BE2C (cell line): ENCODE measurements around the gene SLIT1.

Experiments
- DNase-seq: peaks from one replicate; pipeline ENCODE4 v3.0.0-alpha.2; 2020
- H3K27me3 ChIP-seq: fragments of 250-450 bp; sonication (Bioruptor Pico); 2 replicates; pipeline ENCODE4 v1.5.1; 2020; ENCODE audit warnings: mild to moderate bottlenecking
- H3K36me3 ChIP-seq: fragments of 250-450 bp; sonication (Bioruptor Pico); 2 replicates; pipeline ENCODE4 v1.5.1; 2020; ENCODE audit warnings: mild to moderate bottlenecking
- H3K4me1 ChIP-seq: fragments of 250-450 bp; sonication (Bioruptor Pico); 2 replicates; pipeline ENCODE4 v1.5.1; 2020
- H3K4me3 ChIP-seq: 2 replicates; pipeline ENCODE4 v1.5.1; 2011; ENCODE audit warnings: low read depth, low read length
- H3K9me3 ChIP-seq: fragments of 250-450 bp; sonication (Bioruptor Pico); 2 replicates; pipeline ENCODE4 v1.5.1; 2020
- CTCF ChIP-seq: IDR thresholded peaks from 2 replicates; pipeline ENCODE4 v1.5.1; 2012; ENCODE audit warnings: mild to moderate bottlenecking, low read depth, low read length

The SLIT1 gene

GRCh38 chr10:97217299-97217698 is 31.5 kb upstream of the SLIT1 start:
- Histone ChIP-seq H3K36me3 (no peaks in the 10 kb centered on the region), H3K4me1 (no peaks in the 10 kb centered on the region; the same call in 1 of the 2 replicates), H3K27me3 (no peaks in the 10 kb centered on the region), H3K4me3 (no peak overlapping the region), H3K9me3 (no peaks in the 10 kb centered on the region)
- no peak for DNase-seq
- TF ChIP-seq CTCF = no peak

GRCh38 chr10:97215619-97216260 is 30.0 kb upstream of the SLIT1 start:
- Histone ChIP-seq H3K9me3 (no peaks in the 10 kb centered on the region), H3K4me1 (no peaks in the 10 kb centered on the region), H3K4me3 (no peak overlapping the region), H3K36me3 (no peaks in the 10 kb centered on the region), H3K27me3 (no peaks in the 10 kb centered on the region)
- no peak for TF ChIP-seq CTCF
- no peak for DNase-seq

- no peaks in the 10 kb centered on the region for H3K36me3 ChIP-seq
- no peak for TF ChIP-seq CTCF
Observed at GRCh38 chr10:97213431-97213830, 27.7 kb upstream of the SLIT1 start.

GRCh38 chr10:97211229-97211628 is 25.5 kb upstream of the SLIT1 start:
- Histone ChIP-seq H3K27me3 (no peaks in the 10 kb centered on the region), H3K4me1 (no peaks in the 10 kb centered on the region), H3K4me3 (no peak overlapping the region)

More at GRCh38 chr10:97213431-97213830, 27.7 kb upstream of the SLIT1 start:
- Histone ChIP-seq H3K4me1 (no peaks in the 10 kb centered on the region), H3K27me3 (no peaks in the 10 kb centered on the region), H3K9me3 (no peaks in the 10 kb centered on the region), H3K4me3 (no peak overlapping the region)
- no peak for DNase-seq

GRCh38 chr10:97210543-97210960 is 24.8 kb upstream of the SLIT1 start:
- DNase-seq = peak; percentile 63
- H3K27me3 ChIP-seq = no peaks in the 10 kb centered on the region
- H3K4me3 ChIP-seq = no peak overlapping the region
- H3K9me3 ChIP-seq = no peaks in the 10 kb centered on the region
- peak; percentile 93 for TF ChIP-seq CTCF
- H3K4me1 ChIP-seq = no peaks in the 10 kb centered on the region
- H3K36me3 ChIP-seq = no peaks in the 10 kb centered on the region

More at GRCh38 chr10:97211229-97211628, 25.5 kb upstream of the SLIT1 start:
- no peaks in the 10 kb centered on the region for H3K9me3 ChIP-seq
- no peak for DNase-seq
- H3K36me3 ChIP-seq = no peaks in the 10 kb centered on the region
- TF ChIP-seq CTCF = no peak

- no peaks in the 10 kb centered on the region for H3K4me1 ChIP-seq
- no peak for DNase-seq
- TF ChIP-seq CTCF = no peak
- no peaks in the 10 kb centered on the region for H3K36me3 ChIP-seq
- H3K27me3 ChIP-seq = no peaks in the 10 kb centered on the region
- no peak overlapping the region for H3K4me3 ChIP-seq
- no peaks in the 10 kb centered on the region for H3K9me3 ChIP-seq
Observed at GRCh38 chr10:97207756-97208346, 22.1 kb upstream of the SLIT1 start.
